Activated CD4-positive, CD25-positive, alpha-beta regulatory T cell treated with anti-CD3 and anti-CD28 coated beads, Interleukin-2, amount 50 U/mL, for 16 hours (primary cell): ENCODE measurements around the gene ZNRF4.
"Not testable (repeated sequence)": the region's sequence is repeated elsewhere in the genome, so short reads cannot be mapped to it uniquely, and the experiment has no call there.

Experiments used
- DNase-seq: peaks from one replicate; pipeline ENCODE4 v3.0.0-alpha.2; 2020; ENCODE audit warnings: low read depth, low spot score

The ZNRF4 gene

DNA sequence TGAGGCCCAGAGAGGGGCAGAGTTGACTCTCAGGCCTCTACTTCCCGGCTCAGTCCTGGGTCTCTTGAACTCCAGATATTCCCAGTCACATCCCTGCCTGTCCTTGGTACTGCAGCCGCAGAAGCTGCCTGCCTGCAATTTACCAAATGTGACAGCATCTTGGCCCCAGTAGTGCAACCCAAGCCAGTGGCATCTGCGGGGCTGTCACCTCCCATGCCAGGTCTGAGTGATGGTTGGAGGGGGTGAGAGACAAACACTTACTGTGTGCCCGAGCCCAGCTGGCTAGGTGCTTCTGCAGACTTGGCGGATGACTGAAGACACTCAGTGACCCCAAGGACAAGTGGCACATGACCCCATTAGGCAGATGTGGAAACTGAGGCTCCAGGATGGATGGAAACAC lies 18.4 kb downstream of the ZNRF4 start:
- no peak for DNase-seq

DNA sequence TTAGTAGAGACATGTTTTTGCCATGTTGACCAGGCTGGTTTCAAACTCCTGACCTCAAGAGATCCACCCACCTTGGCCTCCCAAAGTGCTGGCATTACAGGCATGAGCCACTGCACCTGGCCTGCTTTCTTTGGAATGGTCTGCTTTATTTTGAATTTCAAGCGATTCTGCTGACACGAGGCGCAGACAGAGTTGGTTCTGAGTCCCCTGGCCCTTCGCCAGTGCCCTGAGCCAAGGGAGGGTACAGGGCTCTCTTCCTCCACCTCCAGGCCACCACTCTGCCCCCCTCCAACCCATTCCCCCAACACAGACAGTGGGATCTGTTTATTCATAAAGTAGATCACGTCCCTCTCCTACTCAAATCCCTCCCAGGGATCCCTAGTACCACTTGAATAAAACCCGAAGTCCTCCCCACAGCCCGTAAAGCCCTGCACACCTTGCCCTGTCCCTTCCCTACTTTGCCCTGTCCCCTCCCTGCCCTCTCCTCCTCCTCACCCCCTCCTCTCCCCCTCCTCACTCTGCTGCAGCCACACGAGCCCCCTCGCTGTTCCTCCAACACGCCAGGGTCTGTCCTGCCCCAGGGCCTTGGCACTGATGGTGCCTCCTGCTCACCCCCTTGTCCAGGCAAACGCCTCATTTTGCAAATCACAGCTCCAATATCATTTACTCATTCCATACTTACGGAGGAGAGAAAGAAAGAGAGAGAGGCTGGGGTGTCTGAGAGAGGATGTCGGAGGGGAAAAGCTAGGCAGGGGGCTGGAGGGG lies 22.4 kb downstream of the ZNRF4 start:
- no peak for DNase-seq

- DNase-seq, result no peak
These were observed 23.2 kb downstream of the ZNRF4 start for GRCh38 chr19:5478241-5478924.

DNA sequence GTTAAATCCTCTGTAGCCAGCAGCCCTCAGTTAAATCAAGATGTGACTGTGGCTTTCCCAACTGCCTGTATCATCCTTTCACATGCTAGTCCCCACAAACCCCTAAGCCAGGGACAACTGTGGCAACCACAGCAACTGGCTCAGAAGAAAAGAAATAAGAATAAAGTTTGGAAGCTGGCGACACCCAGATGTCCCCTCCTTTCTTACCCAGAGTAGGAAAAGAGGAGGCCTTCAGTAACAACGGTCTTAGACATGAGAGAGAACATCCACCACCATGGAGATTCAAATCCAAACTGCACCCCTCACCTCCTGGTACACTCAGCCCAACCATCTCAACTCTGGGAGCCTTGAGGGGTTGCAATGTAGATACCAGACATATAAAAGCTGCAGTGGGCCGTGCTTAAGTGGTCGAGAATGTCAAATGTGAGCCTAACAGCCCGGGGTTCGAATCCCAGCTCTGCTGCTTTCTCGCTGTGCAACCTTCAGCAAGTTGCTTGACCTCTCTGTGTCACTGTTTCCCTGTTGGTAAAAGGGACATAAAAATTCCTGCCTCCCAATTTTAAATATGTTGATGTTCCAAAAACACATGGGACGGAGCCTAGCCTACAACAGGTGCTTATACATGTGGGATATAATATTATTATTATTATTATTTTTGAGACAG lies 23.8 kb downstream of the ZNRF4 start:
- DNase-seq, result no peak

DNA sequence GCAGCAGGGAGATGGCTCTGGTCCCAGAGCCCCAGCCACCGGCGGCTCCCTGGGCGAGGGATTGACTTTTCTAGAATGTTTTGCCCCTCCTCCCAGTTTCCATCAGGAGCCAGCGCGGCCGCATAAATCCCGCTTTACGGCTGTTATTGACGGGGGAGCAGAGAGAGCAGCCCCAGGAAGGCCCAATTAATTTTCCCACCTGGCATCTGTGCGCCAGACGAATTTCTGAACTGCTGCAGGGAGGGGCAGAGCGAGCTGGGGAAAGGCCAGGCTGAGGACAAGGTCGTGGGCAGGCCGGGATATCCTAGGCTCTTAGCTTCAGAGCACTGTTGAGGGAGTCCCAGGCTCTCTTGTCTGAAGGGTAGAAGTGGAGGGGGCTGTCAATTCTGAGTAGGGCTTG lies 24.7 kb downstream of the ZNRF4 start:
- DNase-seq, result no peak

- no peak for DNase-seq
These were observed 25.2 kb downstream of the ZNRF4 start for GRCh38 chr19:5480427-5480836.

DNA sequence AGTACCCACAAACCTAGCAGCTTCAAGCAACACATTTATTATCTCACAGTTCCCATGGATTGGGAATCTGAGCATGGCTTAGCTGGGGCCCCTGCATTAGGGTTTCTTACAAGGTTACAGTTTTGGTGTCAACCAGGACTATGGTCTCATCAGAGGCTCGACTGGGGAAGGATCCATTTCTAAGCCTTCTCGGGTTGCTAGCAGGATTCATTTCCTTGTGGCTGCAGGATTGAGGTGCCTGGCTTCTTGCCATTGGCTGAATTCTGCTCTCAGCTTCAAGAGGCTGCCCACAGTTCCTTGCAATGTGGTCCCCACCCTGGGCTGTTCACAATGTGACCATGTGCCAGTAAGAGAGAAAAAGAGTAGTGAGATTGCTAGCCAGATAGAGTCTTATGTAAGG lies 26.7 kb downstream of the ZNRF4 start:
- no peak for DNase-seq

DNA sequence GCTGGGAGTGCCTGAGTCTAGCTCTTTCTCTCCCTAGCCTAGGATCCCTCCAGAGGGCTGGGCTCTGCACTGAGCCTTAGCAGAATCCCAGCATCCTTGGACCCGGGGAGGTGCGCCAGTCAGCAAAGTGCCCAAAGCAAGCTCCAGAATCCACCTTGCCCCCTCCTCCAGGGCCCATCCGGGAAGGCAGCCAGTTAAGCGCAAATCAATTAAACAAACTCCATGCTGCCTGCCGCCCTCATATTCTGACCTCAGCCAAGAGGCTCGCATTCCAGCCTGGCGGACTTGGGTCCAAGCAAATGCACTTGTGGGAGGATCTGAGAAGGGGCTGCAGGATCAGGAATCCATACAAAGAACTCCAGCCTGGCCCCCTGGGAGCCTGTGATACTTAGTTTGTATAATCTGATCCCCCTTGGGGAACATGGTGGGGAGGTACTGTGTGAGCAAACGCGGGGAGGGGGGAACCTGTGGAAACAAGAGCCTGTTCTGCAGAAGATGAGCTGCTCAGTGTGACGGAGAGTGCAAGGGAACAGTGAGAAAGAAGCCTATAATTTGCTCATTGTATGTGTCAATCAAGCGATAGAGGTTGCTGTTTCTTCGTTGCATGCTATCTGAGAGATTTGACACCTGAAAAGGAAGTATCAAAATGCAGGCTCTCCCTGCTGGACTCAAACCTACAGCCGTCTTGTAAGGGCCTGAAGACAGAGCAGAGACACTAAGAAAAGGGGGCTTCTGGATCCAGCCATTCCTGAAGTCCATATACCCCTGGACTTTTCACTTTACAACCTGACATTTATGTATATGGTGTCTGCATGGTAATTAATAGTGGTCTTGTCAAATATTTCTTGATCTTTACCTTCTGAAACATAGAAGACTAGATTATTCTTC lies 29.4 kb downstream of the ZNRF4 start:
- DNase-seq, result no peak

DNA sequence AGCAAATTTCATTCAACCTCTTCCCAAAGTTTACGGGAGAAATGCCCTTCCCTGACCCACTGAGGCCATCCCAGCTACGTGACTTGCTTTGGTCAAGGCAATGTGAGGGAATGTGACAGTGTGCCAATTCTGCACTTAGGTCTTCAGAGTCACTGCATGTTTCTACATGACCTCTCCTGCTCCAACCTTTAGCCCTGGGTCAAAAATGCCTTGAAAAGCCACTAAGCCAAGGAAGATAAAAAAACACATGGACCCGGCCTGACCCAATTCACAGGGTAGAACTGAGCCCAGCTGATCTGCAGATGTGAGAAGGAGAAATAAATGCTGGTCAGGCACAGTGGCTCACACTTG lies 30.0 kb downstream of the ZNRF4 start:
- DNase-seq, result no peak

- DNase-seq, result not testable (repeated sequence)
These were observed 30.4 kb downstream of the ZNRF4 start for GRCh38 chr19:5485658-5486057.

- DNase-seq, result no peak
These were observed 32.0 kb downstream of the ZNRF4 start for GRCh38 chr19:5487222-5487621.

DNA sequence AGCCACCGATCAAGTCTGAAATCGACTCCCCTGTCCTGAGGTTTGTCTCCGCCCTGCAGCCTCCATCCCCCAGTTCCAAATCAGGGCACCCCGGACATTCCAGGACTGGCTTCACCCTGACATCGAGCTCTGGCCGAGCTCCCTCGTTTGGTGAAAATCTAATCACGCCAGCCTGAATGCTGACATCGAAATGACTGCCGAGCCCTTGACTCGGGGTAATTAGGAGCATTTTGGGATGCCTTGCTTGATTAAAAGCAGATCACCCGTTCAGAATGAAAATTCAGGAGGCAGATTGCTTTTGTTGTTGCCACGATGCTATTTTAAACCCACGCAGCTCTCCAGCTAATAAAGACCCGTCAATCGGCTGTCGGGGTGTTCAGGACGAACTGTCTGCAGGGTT lies 34.3 kb downstream of the ZNRF4 start:
- DNase-seq, result no peak

DNA sequence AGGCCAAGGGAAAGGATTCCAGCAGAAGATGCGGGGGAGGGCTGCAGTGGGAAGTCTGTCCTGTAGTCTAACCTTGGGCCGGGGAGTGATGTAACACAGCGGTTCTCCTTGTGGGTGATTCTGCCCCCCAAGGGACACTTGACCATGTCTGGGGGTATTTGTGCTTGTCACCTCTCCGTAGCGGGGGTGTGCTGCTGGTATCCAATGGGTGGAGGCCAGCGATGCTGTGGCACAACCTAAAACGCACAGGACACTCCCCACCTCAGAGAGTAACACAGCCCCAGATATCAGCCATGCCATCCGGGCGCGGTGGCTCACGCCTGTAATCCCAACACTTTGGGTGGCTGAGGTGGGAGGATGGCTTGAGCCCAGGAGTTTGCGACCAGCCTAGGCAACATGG lies 36.3 kb downstream of the ZNRF4 start:
- no peak for DNase-seq

DNA sequence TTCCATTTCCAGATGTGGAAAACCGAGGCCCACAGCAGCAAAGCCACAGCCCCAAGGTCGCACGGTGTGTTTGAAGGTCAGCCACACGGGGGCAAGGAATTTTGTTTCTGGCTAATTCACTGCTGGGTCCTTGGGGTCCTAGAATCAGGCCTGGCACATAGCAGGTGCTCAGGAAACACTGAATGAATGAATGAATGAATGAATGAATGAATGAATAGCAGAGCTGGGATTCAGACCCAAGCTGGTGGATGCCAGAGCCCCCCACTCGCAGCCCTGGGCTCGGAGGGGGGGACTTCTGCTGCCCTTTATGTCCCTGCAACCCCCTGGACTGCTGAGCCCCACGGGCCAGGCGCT lies 37.0 kb downstream of the ZNRF4 start:
- DNase-seq, result no peak

GRCh38 chr19:5492635-5493409 lies 37.6 kb downstream of the ZNRF4 start:
- DNase-seq, result no peak

GRCh38 chr19:5494773-5495172 lies 39.6 kb downstream of the ZNRF4 start:
- no peak for DNase-seq

- no peak for DNase-seq
These were observed 40.6 kb downstream of the ZNRF4 start for GRCh38 chr19:5495792-5496191.

GRCh38 chr19:5497297-5497696 lies 42.1 kb downstream of the ZNRF4 start:
- DNase-seq, result no peak

DNA sequence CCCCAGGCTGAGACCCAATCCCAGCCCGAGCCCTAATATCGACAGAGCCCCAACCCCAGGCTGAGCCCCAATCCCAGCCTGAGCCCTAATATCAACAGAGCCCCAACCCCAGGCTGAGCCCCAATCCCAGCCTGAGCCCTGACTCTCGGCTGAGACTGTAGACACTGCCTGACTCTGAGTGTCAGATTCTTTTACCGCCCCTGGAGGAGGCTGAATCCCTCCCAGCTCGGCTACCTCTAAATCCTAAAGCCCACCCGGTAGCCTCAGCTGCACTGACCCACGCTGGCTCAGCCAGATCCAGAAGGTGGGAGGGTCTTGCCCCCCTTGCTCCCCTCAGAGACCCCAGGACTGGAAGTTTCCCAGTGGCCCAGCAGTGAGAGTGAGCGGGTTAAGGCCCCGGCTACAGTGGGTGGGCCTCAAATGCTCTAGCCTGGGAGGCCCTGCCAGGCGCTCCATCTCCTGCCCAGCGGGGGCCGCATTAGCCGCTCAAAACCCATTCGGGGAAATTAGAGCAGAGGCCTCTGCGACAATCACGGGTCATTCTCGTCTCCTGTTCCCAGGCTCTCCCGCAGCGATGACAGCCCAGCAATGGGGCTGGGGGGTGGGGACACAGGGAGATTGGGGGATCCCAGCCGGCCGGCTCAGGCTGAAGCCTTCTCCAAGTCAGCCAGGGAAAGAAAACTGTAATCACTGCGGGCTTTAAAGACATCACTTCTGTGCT lies 43.8 kb downstream of the ZNRF4 start:
- DNase-seq, result no peak

DNA sequence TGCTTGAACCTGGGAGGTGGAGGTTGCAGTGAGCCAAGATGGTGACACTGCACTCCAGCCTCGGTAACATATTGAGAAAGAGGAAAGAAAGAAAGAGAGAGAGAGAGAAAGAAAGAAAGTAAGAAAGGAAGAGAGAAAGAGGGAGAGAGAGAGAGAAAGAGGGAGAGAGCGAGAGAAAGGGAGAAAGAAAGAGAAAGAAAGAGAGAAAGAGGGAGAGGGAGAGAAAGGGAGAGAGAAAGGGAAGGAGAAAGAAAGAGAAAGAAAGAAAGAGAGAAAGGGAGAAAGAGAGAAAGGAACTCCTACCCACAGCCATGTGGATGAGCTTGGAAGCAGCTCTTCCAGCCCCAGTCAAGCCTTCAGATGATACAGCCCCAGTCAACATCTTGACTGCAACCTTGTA lies 46.7 kb downstream of the ZNRF4 start:
- DNase-seq, result no peak

- no peak for DNase-seq
These were observed 48.4 kb downstream of the ZNRF4 start for GRCh38 chr19:5503598-5503997.
